HCT116 (cell line): Measurements from ENCODE around the gene MGST2. TPM values are rescaled to one million over a fixed set of nuclear protein-coding genes. Genes with fewer than 3 reads are reported as not detected.

Source experiments
- ATAC-seq: fragments of 200-7000 bp; cut with Tn5 transposase; 2 replicates; pipeline ENCODE4 v1.9.1; 2020; ENCODE audit warnings: mild to moderate bottlenecking, moderate library complexity
- BruUV-seq: library from RNA; stranded (reverse); fragments of 400-500 nt; replicated peaks from 2 replicates; lab custom pipeline; 2021; lab: Mats Ljungman, UMichigan
- CTCF ChIA-PET: fragments of 300-600 bp; sonication (Branson Sonifier 250); formaldehyde crosslinking; loops from one replicate; lab custom pipeline; 2021; ENCODE audit warnings: antibody characterized with exemption; lab: Charles Lee
- POLR2A ChIA-PET: fragments of 300-600, 350-600 bp; sonication (Branson Sonifier 250); formaldehyde crosslinking; loops from one replicate; lab custom pipeline; 2021; ENCODE audit warnings: antibody characterized with exemption; lab: Charles Lee
- RAD21 ChIA-PET, 2 experiments: fragments of 300-600 bp; sonication (Branson Sonifier 250); formaldehyde crosslinking; loops; one replicate each; lab custom pipeline; 2023; ENCODE audit warnings: low total read pairs in 2 of 2; ENCODE audit not compliant: uncharacterized antibody in 2 of 2, unreplicated experiment in 2 of 2, low non-redundant PET in 1 of 2; lab: Charles Lee
- DNase-seq: peaks from one replicate; pipeline ENCODE4 v3.0.0-alpha.2; 2010; ENCODE audit warnings: low read depth, low spot score
- H2AFZ ChIP-seq: fragments of 200-600 bp; shearing (Covaris generic), sonication (generic); 2 replicates; pipeline ENCODE4 v1.6.1; 2017; ENCODE audit warnings: low read depth, mixed run types, mixed read lengths, antibody characterized with exemption, low read length; ENCODE audit not compliant: poor library complexity, severe bottlenecking
- H3K27ac ChIP-seq: 2 replicates; pipeline ENCODE4 v1.5.1; 2012; ENCODE audit warnings: low read depth, low read length
- H3K27me3 ChIP-seq: fragments of 200-600 bp; sonication (generic); 2 replicates; pipeline ENCODE4 v1.6.1; 2016; ENCODE audit warnings: mixed run types, low read length, mixed read lengths; ENCODE audit not compliant: insufficient read depth
- H3K36me3 ChIP-seq, 2 experiments: fragments of 200-500 bp in 1 of 2; fragments of 200-600 bp in 1 of 2; sonication (Bioruptor generic) in 1 of 2; sonication (generic) in 1 of 2; 2 replicates each; pipeline versions ENCODE4 v1.5.1 to v1.6.1; 2014 to 2016; ENCODE audit warnings: low read length in 2 of 2, inconsistent platforms in 1 of 2, mixed read lengths in 1 of 2, mixed run types in 1 of 2; ENCODE audit not compliant: insufficient read depth in 2 of 2, control insufficient read depth in 1 of 2
- H3K4me1 ChIP-seq, 2 experiments: fragments of 200-600 bp in 1 of 2; sonication (generic) in 1 of 2; 2 replicates each; pipeline versions ENCODE4 v1.5.1 to v1.6.1; 2012 to 2017; ENCODE audit warnings: low read length in 2 of 2, inconsistent platforms in 1 of 2, mild to moderate bottlenecking in 1 of 2, mixed read lengths in 1 of 2, mixed run types in 1 of 2, moderate library complexity in 1 of 2; ENCODE audit not compliant: insufficient read depth in 2 of 2, control insufficient read depth in 1 of 2
- H3K4me2 ChIP-seq: fragments of 200-600 bp; sonication (generic); 2 replicates; pipeline ENCODE4 v1.6.1; 2017; ENCODE audit warnings: mixed run types, low read length, mixed read lengths
- H3K4me3 ChIP-seq, 2 experiments: fragments of 200-600 bp in 1 of 2; sonication (generic) in 1 of 2; replicated peaks in 1 of 2; 2 replicates each; pipeline ENCODE4 v1.5.1; 2011 to 2016; ENCODE audit warnings: low read length in 2 of 2, control low read depth in 1 of 2, low read depth in 1 of 2, mild to moderate bottlenecking in 1 of 2, mixed read lengths in 1 of 2, mixed run types in 1 of 2
- H3K79me2 ChIP-seq: fragments of 200-600 bp; sonication (generic); 2 replicates; pipeline ENCODE4 v1.6.1; 2017; ENCODE audit warnings: mild to moderate bottlenecking, mixed run types, low read length, moderate library complexity, mixed read lengths; ENCODE audit not compliant: insufficient read depth
- H3K9ac ChIP-seq: fragments of 200-600 bp; sonication (generic); 2 replicates; pipeline ENCODE4 v1.6.1; 2016; ENCODE audit warnings: low read length, mixed read lengths
- H3K9me2 ChIP-seq: fragments of 200-600 bp; sonication (generic), shearing (Covaris generic); 2 replicates; pipeline ENCODE4 v1.6.1; 2017; ENCODE audit warnings: mixed run types, mild to moderate bottlenecking, moderate library complexity; ENCODE audit not compliant: insufficient read depth
- H3K9me3 ChIP-seq, 2 experiments: fragments of 200-500 bp in 1 of 2; fragments of 200-600 bp in 1 of 2; sonication (Bioruptor generic) in 1 of 2; sonication (generic) in 1 of 2; 2 replicates each; pipeline ENCODE4 v1.6.1; 2014 to 2017; ENCODE audit warnings: low read length in 2 of 2, mixed read lengths in 2 of 2, inconsistent platforms in 1 of 2, low read depth in 1 of 2, mild to moderate bottlenecking in 1 of 2, mixed run types in 1 of 2, moderate library complexity in 1 of 2; ENCODE audit not compliant: control insufficient read depth in 1 of 2, insufficient read depth in 1 of 2
- H4K20me1 ChIP-seq: fragments of 200-600 bp; sonication (generic), shearing (Covaris generic); 2 replicates; pipeline ENCODE4 v1.6.1; 2017; ENCODE audit warnings: mixed run types, mild to moderate bottlenecking, moderate library complexity; ENCODE audit not compliant: insufficient read depth
- ATF3 ChIP-seq: IDR thresholded peaks from 2 replicates; pipeline ENCODE4 v1.6.1; 2012
- CBX3 ChIP-seq: IDR thresholded peaks from 2 replicates; pipeline ENCODE4 v1.6.1; 2012; ENCODE audit warnings: low read depth
- CEBPB ChIP-seq: IDR thresholded peaks from 2 replicates; pipeline ENCODE4 v1.6.1; 2012; ENCODE audit warnings: low read depth
- CTCF ChIP-seq, 3 experiments: fragments of 200-600 bp in 1 of 3; sonication (generic) in 1 of 3; IDR thresholded peaks in 2 of 3; conservative IDR thresholded peaks in 1 of 3; 2 replicates each; pipeline ENCODE4 v1.5.1; 2012 to 2017; ENCODE audit warnings: low read depth in 2 of 3, low read length in 2 of 3, antibody characterized with exemption in 1 of 3, borderline replicate concordance in 1 of 3, control low read depth in 1 of 3, mild to moderate bottlenecking in 1 of 3, mixed read lengths in 1 of 3, mixed run types in 1 of 3, moderate library complexity in 1 of 3; ENCODE audit not compliant: insufficient read depth in 1 of 3
- EZH2 ChIP-seq: fragments of 200-600 bp; sonication (generic); IDR thresholded peaks from 2 replicates; pipeline ENCODE4 v1.6.1; 2017; ENCODE audit warnings: antibody characterized with exemption, mixed run types
- MAX ChIP-seq: IDR thresholded peaks from 2 replicates; pipeline ENCODE4 v1.6.1; 2012
- POLR2A ChIP-seq: IDR thresholded peaks from 2 replicates; pipeline ENCODE4 v1.7.0; 2011; ENCODE audit warnings: borderline replicate concordance; ENCODE audit not compliant: insufficient read depth, insufficient read length; ENCODE audit errors: extremely low read depth
- RAD21 ChIP-seq: IDR thresholded peaks from 2 replicates; pipeline ENCODE4 v1.6.1; 2012; ENCODE audit warnings: low read depth, mild to moderate bottlenecking
- SIN3A ChIP-seq: IDR thresholded peaks from 2 replicates; pipeline ENCODE4 v1.6.1; 2012; ENCODE audit warnings: low read depth
- TCF7L2 ChIP-seq: IDR thresholded peaks from 2 replicates; pipeline ENCODE4 v1.7.0; 2011; ENCODE audit warnings: borderline replicate concordance, inconsistent platforms; ENCODE audit not compliant: insufficient read depth, insufficient read length; ENCODE audit errors: extremely low read depth
- ZFX ChIP-seq: fragments of 450-650 bp; IDR thresholded peaks from 2 replicates; pipeline ENCODE4 v1.6.1; 2017
- intact Hi-C: fragments of 100-400 bp; cut with micrococcal nuclease; formaldehyde crosslinking; loops from 2 replicates; pipeline ENCODE4 v1.10.0; 2022
- total RNA-seq: library from RNA; stranded (reverse); gene quantifications from one replicate; pipeline ENCODE4 v1.2.1, GENCODE V29; 2021; ENCODE audit not compliant: unreplicated experiment

The MGST2 gene
- total RNA-seq, 1 experiment from 2014 or later: 24.3 TPM

DNA sequence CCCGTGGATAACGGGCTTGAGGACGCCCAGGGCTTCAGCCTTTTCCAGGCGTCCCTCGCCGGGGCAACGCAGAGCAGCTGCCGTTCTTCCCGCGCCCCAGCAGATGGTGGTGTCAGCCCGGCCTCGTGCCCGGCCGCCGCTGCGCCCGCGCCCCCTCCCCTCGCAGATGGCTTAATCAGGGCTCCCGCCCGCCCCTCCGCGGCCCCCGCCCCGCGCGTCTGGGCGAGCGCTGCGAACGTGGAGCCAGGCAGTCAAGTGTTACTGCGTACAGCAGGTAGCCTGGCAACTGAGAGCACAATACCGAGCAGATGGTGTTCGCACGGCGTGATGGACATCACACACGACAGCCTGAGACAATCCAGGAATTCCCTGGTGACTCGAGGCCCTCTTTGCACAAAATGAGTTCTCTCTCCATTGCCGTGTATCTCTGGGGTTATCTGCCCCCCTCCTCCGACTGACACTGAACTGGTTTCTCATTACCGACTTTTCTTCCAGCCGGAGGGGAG, 69.3 kb downstream of the MGST2 start:
- no peak for TF ChIP-seq EZH2
- Histone ChIP-seq H3K27ac (no peak overlapping the region), H2AFZ (no peak overlapping the region), H3K36me3 (no peaks in the 10 kb centered on the region), H3K9me2 (no peaks in the 10 kb centered on the region), H3K9me3 (no peaks in the 10 kb centered on the region), H3K4me1 (no peaks in the 10 kb centered on the region), H3K4me3 (no peak overlapping the region), H3K4me2 (no peak overlapping the region), H3K9ac (no peak overlapping the region), H4K20me1 (no peaks in the 10 kb centered on the region), H3K79me2 (no peaks in the 10 kb centered on the region), H3K27me3 (no peaks in the 10 kb centered on the region)
- intact Hi-C loops: no loop called here
- POLR2A ChIA-PET: no interaction called here
- RAD21 ChIA-PET: no interaction called here
- ATAC-seq (no peak), DNase-seq (no peak)
- CTCF ChIA-PET: no interaction called here
- BruUV-seq: no TSS peak

DNA sequence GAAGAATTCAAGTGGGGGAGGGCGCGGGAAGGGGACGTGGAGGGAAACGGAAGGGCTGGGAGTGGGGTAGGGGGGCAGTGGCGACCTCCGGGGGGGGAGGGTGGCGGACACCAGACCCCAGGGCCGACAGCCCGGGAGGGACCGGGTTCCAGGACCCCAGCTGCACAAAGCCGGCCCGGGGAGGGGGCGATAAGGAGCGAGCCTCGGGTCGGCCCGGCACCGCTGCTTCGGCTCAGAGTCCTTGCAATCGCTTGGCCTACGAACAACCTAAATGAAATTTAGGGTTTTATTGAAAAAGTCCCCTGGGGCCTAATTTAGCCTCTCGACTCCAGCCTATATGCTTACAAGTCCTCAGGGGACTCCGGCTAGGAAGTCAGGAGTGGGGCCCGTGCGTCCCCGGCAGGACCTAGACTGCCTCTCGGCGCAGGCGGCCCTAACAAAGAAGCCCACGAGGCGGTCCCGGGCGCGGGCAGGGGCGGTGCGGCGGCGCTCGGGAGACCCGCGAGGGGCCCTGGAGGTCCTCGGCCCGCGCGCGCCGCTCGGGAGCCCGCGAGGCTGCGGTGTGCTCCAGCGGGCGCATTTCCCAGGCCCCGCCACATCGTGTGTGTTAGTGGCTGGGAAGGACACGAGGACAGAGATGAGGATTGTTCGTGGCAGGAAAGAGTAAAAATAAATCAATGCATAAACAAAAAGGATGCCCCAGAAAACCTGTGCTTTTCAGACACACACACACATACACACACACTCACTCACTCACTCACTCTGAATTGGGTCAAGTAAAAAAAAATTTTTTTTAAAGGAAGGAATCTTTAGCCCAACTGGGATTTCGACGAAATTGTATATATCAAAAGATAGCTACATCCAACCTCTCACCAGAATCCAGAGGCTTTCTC, 70.0 kb downstream of the MGST2 start:
- Histone ChIP-seq H3K36me3 (no peaks in the 10 kb centered on the region), H2AFZ (no peak overlapping the region), H3K27ac (no peak overlapping the region), H3K4me3 (no peak overlapping the region)
- CTCF ChIA-PET: no interaction called here
- POLR2A ChIA-PET: no interaction called here
- TF ChIP-seq RAD21 (no peak), MAX (no peak), SIN3A (no peak), CTCF (IDR thresholded peaks at IDR 0.05 in 2 of 3, conservative IDR thresholded peaks at IDR 0.05 in 1 of 3; ENCODE audit: borderline replicate concordance in 1 of 3, insufficient read depth in 1 of 3, low read depth in 2 of 3, low read length in 2 of 3) (no peak), CBX3 (no peak), CEBPB (no peak), POLR2A (no peak), TCF7L2 (no peak), ATF3 (no peak), ZFX (no peak)
- TF ChIP-seq, all 23 proteins: peak for 0
- BruUV-seq: no TSS peak
- Histone ChIP-seq H3K9me2 (no peaks in the 10 kb centered on the region), H3K9me3 (no peaks in the 10 kb centered on the region), H3K27me3 (no peaks in the 10 kb centered on the region), H3K9ac (no peak overlapping the region), H3K4me2 (no peak overlapping the region), H4K20me1 (no peaks in the 10 kb centered on the region), H3K79me2 (no peaks in the 10 kb centered on the region), H3K4me1 (0 out of 4 replicates have a peak, but pooled peaks cover 0 to 2% of the 10 kb centered on the region in 2 experiments)
- no peak for ATAC-seq
- RAD21 ChIA-PET: no interaction called here
- intact Hi-C loops: no loop called here
- DNase-seq: no peak
